Heart right ventricle (tissue), 16 donors: ENCODE data around the gene RXRA. TPM values are rescaled to one million over a fixed set of nuclear protein-coding genes. Genes with fewer than 3 reads are reported as not detected.

Source experiments
- ATAC-seq, 8 donors: fragments of 200-7000 bp; cut with Tn5 transposase; one replicate each; pipeline ENCODE4 v1.9.1; 2020; ENCODE audit warnings: mild to moderate bottlenecking in 8 of 8, moderate library complexity in 8 of 8, moderate number of reproducible peaks in 1 of 8
- DNase-seq, 2 donors: peaks; one replicate each; pipeline ENCODE4 v3.0.0-alpha.2; 2020
- H3K27ac ChIP-seq, 10 donors: fragments of 200-600 bp; sonication (generic) in 2 of 10; one replicate each; pipeline versions ENCODE4 v1.5.0 to v1.8.0; 2020 to 2022; ENCODE audit warnings: mild to moderate bottlenecking in 3 of 10
- H3K27me3 ChIP-seq, 7 donors: fragments of 200-600 bp; one replicate each; pipeline ENCODE4 v1.8.0; 2021 to 2022; ENCODE audit warnings: mild to moderate bottlenecking in 2 of 7
- H3K36me3 ChIP-seq, 9 donors: fragments of 200-600 bp; sonication (generic) in 1 of 9; one replicate each; pipeline versions ENCODE4 v1.5.0 to v1.8.0; 2020 to 2022; ENCODE audit warnings: mild to moderate bottlenecking in 2 of 9
- H3K4me1 ChIP-seq, 9 donors: fragments of 200-600 bp; sonication (generic) in 1 of 9; one replicate each; pipeline versions ENCODE4 v1.5.0 to v1.8.0; 2020 to 2022; ENCODE audit warnings: mild to moderate bottlenecking in 4 of 9
- H3K4me3 ChIP-seq, 10 donors: fragments of 200-600 bp; sonication (generic) in 2 of 10; one replicate each; pipeline versions ENCODE4 v1.5.0 to v1.8.0; 2020 to 2022; ENCODE audit warnings: mild to moderate bottlenecking in 7 of 10, moderate library complexity in 2 of 10
- H3K9me3 ChIP-seq, 11 donors: fragments of 200-600 bp in 10 of 11; sonication (generic) in 2 of 11; one replicate each; pipeline versions ENCODE4 v1.5.0 to v1.8.0; 2013 to 2022; ENCODE audit warnings: mild to moderate bottlenecking in 2 of 11, control low read depth in 1 of 11, moderate library complexity in 1 of 11
- CTCF ChIP-seq, 9 donors: fragments of 200-600 bp; sonication (generic) in 2 of 9; IDR thresholded peaks; one replicate each; pipeline versions ENCODE4 v1.5.0 to v1.8.0; 2021 to 2022; ENCODE audit warnings: antibody characterized with exemption in 9 of 9, mild to moderate bottlenecking in 5 of 9, moderate library complexity in 1 of 9
- WGBS, 2 donors: extraction: QIAGEN DNeasy Blood & Tissue Kit; methylation state at CpG; one replicate each; pipeline ENCODE4 v1.1.7; 2013; ENCODE audit warnings: inconsistent platforms in 1 of 2; 5-methylcytosine and 5-hydroxymethylcytosine counted together
- intact Hi-C, 10 donors: fragments of 100-400 bp; cut with DNase I; formaldehyde crosslinking; loops; one replicate each; pipeline versions ENCODE4 v1.11.1 to v1.14.2; 2022
- polyA plus RNA-seq, 2 donors: library from polyadenylated mRNA; stranded (reverse); fragments of 200-250 nt; gene quantifications; one replicate each; pipeline ENCODE4 v1.2.3, GENCODE V29; 2013
- total RNA-seq, 10 donors: library from RNA; stranded (reverse); fragmentation: NEBNext Ultra II Directional in 3 of 10; extraction: Animal tissue kit (Norgen Biotek cat#: 25700) in 3 of 10; gene quantifications; one replicate each; pipeline versions ENCODE4 v1.2.1 to v1.2.4, GENCODE V29; 2021 to 2023
- donor health status: Arrhythmogenic right ventricular cardiomyopathy.
- donor health status: ischemic (EF 13 %, LVEDD 7.1; RV severe dilation, severe dysfunction).
- donor health status: healthy with polysubstance abuse.
- donor health status: DM: no; HTN: yes; CAD: no.
- donor health status: DM: no; HTN: no; CAD: no.
- donor health status: ischemic (EF 25% LVEDD 6.9; RV normal size, moderate dysfunction).
- donor health status: ischemic (EF 25% LVEDD 5.7; RV mildly dilated, moderate dysfunction).
- donor health status: healthy.
- donor health status: DM: yes; HTN: yes; CAD: no.
- donor health status: Ischemic cardiomyopathy.
- donor health status: ischemic (EF 35%, LVEDD 5.7; RV mildly dilated, moderate dysfunction).
- donor health status: nonischemic (EF 11% LVEDD 7.7; RV severe dilation, severe dysfunction).
- donor health status: DM: yes; HTN: yes; CAD: no.
- donor health status: PGD.
- donor health status: ischemic (EF 29% LVEDD 5.4; RV normal size, mild dysfunction).
- donor health status: nonischemic (EF 23%, LVEDD 6.1; RV moderate dilation, normal function).

RXRA gene
- total and polyA plus RNA-seq, 12 donors, result 22.6 to 92.3 (median 42.0) TPM

GRCh38 chr9:134325096-134325812 is 1.0 kb upstream of the RXRA start:
- H3K4me1 ChIP-seq, result peaks cover 30 to 60% (median 50%) of the 10 kb centered on the region in 9 donors

GRCh38 chr9:134326724-134327601 is 708 bp downstream of the RXRA start:
- H3K9me3 ChIP-seq, result no peaks in the 10 kb centered on the region
- DNase-seq (peak in 1 of 2 donors; percentile 52), ATAC-seq (no peak)
- H3K27me3 ChIP-seq, result no peaks in the 10 kb centered on the region
- H3K4me1 ChIP-seq, result peaks cover 42 to 77% (median 67%) of the 10 kb centered on the region in 9 donors
- H3K4me3 ChIP-seq, result peak overlapping the region; percentile 70 to 96 (median 86)
- H3K27ac ChIP-seq, result peak overlapping the region; percentile 82 to 93 (median 89)
- intact Hi-C loops, result loop anchor here (2.0 to 10.0 kb wide), 10 partner anchors 50 to 162 kb away; partner anchors contain the start of gene RNU6ATAC (in 2 of the 10)
- TF ChIP-seq CTCF (IDR thresholded peaks at IDR 0.05), result no peak
- 0 to 1% methylated on average over 52 to 83 of the region's 83 CpGs for WGBS, 2 donors
- no peaks in the 10 kb centered on the region for H3K36me3 ChIP-seq

More at GRCh38 chr9:134325096-134325812, 1.0 kb upstream of the RXRA start:
- peak overlapping the region; percentile 90 to 99 (median 98) for H3K27ac ChIP-seq
- peak overlapping the region; percentile 37 to 92 (median 74) for H3K4me3 ChIP-seq
- WGBS, 2 donors, result 2 to 4% methylated on average over 59 to 63 of the region's 63 CpGs
- ATAC-seq (peak in 7 of 8 donors; percentile 4 to 41 (median 17)), DNase-seq (peak; percentile 52 to 63)
- intact Hi-C loops, result loop anchor here (5.0 to 10.0 kb wide), 8 partner anchors 52 to 153 kb away; no protein-coding TSS in a partner anchor
- no peaks in the 10 kb centered on the region for H3K36me3 ChIP-seq
- no peak for TF ChIP-seq CTCF (IDR thresholded peaks at IDR 0.05)
- no peaks in the 10 kb centered on the region for H3K27me3 ChIP-seq
- H3K9me3 ChIP-seq, result no peaks in the 10 kb centered on the region

- peak overlapping the region; percentile 70 to 96 (median 86) for H3K4me3 ChIP-seq
- H3K36me3 ChIP-seq, result no peaks in the 10 kb centered on the region
- H3K27ac ChIP-seq, result peak overlapping the region; percentile 64 to 93 (median 89)
- peak in 1 of 8 donors; percentile 7 for ATAC-seq
- H3K4me1 ChIP-seq, result peaks cover 50 to 85% (median 75%) of the 10 kb centered on the region in 9 donors
- peak in 1 of 2 donors; percentile 16 for DNase-seq
- WGBS, 2 donors, result 28 to 31% methylated on average over 10 of the region's 10 CpGs
- no peak for TF ChIP-seq CTCF (IDR thresholded peaks at IDR 0.05)
- no peaks in the 10 kb centered on the region for H3K27me3 ChIP-seq
- no peaks in the 10 kb centered on the region for H3K9me3 ChIP-seq
- intact Hi-C loops, result loop anchor here (2.0 to 10.0 kb wide), 11 partner anchors 50 to 163 kb away; partner anchors contain the start of gene RNU6ATAC (in 2 of the 10)
Observed at GRCh38 chr9:134327671-134328231, 1.5 kb downstream of the RXRA start.
